ENCODE data around the gene STUM.

The STUM gene

DNA sequence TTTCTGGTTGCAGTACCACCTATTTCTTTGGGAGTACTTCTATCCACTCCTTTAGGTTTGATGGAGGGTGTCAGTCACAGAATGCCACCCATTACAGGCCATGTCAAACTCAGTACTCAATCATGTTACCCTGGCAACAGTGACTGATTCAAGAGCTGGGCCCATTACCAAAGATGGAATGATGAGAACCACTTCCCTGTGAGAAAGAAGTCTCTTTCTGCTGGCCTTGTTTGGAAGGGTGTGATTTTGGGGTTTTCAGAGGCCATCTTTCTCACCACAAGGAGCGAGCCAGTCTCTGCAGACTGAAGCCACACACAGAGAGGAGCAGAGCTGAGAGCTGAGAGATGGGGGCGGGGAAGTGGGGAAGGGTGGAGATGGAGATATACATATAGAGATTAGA lies 13.9 kb upstream of the STUM start:
- DNase-seq: no peak

DNA sequence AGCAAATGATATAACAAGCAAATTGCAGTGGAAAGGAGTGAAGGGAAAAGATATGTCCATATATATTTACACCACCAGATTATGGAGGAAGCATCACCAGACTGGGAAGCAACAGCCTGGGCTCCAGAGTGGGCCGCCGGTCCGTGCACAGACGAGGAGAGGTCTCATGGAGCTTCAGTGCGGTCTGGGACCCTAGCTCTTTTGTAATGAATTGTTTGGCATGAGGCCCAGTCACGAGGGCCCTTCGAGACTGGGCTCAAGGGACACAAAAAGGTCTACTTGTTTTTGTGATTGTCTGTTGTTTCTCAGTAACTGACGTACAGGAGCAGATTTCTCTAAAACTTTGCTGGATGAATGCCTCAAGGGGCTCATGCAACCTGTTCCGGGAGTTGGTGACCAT lies 12.9 kb upstream of the STUM start:
- DNase-seq: no peak

DNA sequence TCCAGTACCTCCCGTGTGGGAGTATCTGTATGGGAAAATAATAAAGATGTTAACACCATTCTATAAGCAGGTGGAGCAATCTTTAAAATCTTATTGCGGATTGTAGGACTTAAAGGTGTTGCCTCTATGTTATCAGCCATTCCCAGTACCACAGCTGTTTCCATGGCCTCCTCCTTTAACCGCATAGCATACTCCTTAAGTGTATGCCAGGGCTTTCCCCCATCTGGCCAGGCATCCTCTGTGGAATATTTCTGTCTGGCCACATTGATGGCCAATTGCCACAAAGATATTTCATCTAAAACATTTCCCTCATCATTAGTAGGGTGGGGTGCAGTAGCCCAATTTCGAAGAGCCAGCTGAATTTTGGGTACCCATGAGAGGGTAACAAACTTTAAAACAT lies 7.3 kb upstream of the STUM start:
- DNase-seq: no peak

DNA sequence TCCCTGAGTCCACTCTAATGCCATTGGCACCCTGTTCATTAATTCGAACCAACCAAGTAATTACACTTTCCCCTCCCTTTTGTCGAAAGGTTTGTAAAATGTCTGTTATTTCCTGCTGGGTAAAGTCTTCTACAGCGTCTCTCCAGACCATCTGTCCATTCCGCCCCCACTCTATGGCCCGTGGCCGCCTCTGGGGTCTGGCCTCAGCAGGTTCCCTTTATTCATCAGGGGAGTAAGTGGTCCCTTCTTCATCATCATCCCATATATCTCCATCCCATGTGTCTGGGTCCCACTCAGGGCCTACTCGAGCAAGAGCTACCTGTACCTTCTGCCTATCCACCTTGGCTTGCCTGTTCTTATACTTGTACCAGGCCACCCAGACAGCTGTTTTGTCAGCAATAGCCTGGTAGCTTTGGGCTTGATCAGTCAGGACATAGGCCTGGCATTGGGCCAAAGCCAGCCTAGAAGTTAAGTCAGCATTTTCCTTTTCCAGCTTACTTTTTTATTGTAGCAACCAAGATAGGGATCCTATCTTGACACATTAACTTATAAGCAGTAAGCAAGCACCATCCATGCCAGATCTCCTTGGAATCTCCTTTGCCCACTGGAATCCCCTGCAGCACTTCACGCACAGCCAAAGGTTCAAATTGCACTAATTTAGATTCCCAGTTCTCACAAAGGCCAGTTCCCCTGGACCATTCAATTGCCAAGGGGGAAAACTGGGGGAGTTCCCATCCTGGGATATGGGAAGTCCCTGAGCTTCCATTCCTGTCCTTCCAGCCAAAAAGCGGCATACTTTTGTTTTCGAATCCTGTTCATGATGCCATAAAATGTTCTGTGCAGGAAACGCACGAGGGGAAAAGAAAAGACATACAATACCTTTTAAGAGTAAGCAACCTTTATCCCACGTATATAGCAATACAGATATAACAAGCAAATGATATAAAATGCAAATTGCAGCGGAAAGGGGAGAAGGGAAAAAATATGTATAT lies 6.6 kb upstream of the STUM start:
- no peak for DNase-seq

DNA sequence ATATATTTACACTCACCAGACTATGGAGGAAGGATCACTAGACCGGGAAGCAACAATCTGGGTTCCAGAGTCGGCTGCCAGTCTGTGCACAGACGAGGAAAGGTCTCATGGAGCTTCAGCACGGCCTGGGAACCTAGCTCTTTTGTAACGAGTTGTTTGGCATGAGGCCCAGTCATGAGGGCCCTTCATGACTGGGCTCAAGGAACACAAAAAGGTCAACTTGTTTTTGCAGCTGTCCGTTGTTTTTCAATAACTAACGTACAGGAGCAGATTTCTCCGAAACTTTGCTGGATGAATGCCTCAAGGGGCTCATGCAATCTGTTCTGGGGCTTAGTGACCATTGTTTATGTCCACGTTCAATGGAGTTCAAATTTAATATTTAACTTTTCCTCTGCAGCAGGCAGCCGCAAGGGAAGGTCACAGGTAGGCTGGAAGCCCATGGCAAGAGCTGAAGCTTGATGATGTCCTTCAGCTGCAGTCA lies 5.9 kb upstream of the STUM start:
- DNase-seq: no peak

DNA sequence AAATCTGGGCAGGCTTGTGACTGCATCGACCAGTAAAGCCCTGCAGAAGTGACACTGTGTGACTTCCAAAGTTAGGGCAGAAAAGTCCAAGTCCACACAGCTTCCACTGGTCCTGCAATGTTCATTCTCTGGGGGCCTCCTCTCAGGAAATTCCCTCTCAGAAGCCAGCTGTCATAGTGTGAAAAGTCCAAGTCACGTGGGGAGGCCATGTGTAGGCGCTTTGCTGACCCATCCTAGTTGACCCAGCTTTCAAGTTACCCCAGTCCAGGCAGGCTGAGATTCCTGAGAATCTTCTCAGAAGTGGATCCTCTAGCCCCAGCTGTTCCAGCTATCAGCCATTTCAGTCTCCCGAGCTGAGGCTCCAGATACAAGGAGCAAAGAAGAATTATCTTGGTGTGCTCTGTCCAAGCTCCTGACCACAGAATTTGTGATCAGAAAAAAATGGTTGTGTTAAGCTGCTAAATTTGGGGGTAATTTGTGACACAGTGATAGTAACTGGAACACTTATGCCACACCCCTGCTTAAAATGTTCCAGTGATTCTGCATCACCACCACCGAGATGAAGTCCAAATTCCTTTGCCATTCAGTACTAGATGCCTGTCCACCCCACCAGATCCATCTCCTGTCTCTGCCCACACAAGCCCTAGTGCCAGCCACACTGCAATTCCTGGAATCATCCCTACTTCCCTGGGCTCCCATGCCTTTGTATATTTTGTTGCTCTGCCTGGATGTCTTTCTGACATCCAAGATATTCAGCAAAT lies 2.5 kb upstream of the STUM start:
- no peak for DNase-seq

DNA sequence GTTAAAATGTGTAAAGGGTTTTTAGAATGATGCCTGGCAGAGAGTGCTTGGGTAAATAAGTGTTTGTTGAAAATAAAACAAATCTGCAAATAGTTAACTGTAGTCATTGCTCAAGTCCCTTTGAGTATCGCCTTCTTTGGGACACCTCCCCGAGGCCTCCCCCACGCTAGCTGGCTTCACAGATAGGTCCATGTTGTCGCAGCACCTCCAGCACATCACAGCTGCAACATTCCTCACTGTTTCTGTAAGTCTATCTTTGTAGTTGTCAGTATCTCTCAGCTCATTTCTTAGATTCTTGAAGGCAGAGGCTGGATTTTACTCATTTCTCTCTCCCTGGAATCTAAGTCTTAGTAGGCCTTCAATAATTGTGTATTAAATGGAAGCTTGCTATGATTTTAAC lies 1.6 kb upstream of the STUM start:
- DNase-seq: no peak

DNA sequence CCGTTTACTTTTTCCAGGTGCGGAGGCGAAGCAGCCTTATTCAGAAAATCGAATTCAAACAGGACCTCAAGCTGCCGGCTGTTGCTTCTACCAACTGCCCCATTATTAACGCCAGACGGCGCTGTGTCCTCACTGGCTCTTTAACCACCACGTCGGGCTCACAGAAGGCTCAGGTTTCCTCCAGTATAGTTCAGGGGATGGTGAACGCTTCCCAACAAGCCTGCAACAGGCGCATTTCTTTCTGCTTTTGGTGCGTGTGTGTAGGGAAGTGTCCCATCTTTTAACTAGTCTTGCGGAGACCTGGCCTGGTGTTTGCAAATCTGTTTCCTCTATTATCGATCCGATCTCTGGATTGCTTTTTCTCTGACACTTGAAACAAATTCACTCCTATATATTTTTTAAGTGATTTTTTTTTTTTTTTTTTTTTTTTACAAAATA lies 791 bp upstream of the STUM start:
- peak; percentile 26 to 59 for DNase-seq

DNA sequence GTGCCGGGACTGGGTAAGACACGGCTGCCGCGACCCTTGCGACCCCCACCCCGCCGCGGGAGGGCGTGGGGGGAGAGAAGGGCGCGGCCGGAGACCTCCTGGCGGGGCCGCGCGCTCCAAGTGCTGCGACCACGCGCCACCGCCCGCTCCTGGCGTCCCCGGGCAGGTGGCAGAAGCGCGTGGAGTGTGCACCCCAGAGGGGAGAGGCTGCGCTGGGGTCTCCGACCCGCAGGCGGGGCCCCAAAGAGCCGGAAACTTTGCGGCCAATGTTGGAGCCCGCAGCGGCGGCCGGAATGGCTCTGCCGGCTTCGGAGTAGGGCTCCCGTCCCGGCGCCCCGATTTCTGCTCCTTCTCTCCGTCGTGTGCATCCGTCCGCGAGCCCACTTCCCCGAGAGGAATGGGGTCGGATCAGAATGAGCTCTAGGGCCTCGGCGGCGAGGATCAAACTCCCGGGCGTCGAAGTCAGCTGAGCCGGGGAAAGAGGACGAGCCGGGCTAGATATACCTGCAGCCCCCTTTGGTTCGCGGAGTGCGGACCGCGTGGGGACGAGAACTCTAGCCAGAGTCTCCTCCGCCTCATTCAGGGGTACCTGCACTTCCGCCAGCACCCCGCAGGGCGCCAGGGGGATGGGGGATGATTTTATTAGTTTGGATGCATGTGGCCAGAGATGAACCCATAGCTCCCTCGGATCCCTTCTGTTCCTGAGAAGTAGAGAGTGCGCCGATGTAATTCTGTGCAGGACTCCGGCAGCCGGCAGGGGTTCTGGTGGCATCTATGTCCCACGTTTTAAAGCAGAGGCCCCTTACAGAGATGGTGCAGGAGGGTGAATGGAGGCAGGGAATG lies 751 bp downstream of the STUM start:
- DNase-seq: no peak

DNA sequence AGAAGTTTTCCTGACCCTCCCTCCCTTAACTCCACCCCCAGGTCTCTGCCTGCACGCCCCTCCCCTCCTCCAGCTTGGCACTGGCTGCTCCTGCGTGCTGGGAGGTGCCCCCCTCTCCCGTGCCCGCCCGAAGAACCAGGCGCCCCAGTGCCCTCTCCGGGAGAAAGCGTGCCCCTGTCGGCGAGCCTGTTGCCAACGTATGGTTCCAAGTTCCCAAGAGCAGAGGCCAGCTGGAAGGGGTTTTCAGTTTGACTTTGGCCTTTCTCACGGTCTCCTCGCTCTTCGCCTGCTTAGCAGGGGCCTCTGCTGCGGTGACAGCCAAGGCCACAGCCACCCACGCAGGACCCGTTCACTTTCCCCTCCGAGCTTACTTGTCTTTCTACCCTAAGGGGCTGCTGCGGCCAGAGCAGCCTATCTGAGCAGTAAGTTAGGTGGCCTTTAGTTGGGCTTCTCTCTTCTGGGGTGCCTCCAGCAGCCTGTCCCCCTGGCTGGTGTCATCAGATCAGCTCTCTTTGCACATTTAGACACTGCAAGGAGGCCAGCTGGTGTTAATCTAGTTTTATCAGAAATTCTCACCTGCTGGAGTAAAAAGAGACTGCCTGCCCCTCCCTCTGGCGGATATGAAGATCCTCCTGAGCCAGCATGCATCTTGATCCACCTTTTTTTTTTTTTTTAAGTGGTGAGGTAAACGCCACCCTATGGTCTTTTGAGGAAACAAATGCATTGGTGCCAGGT lies 1.5 kb downstream of the STUM start:
- no peak for DNase-seq

DNA sequence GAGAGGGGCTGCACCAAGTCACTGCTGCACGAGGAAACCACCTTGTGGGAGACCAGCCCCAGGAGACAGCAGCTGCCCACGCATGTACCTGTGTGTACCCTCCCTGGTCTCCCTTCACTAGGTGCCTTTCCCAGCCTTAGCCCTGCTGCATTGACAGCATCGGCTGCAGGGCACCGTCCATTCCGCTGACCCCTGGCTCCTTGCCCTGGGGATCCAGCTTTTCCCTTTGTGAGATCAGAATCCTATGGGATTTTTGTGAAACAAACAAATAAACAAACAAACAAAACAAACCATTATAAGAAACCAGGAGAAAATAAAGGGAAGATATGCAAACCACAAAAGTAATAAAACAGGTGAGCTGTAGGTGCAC lies 2.1 kb downstream of the STUM start:
- DNase-seq: no peak

DNA sequence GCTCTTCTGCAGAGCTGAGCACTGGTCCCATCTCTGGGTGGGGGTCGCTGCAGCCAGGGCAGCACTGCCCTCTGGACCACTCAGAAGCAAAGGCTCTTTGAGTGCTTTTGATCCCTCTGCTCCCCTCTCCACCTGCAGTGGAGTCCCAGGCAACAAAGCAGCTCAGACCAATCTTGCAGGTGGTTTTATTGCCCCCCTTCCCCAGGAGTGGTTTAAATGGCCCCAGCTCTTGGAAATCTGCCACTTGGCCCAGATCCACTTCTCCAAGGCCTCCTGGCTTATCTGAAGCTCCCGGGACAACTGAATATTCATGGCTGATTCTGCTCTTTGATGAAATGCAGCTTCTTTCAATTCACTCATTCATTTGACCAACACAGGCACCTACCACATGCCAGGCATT lies 2.7 kb downstream of the STUM start:
- no peak for DNase-seq

DNA sequence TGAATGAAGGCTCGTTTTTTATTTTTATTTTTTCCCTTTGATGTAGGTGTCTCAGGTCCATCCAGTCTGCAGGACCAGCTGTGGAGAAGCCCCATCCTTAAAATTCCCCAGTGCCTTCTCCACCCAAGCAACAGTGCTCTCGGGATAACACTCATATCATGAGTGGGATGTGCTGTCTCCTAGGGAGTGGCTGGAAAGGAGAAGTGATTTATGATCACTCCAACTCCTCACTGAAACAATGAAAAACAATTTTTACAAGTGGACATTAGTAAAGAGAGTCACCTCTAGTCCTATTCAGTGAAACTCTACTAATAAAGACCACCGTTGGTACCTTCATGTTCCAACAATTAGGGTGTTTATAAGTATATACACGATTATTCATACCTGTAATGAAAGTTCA lies 3.5 kb downstream of the STUM start:
- no peak for DNase-seq

DNA sequence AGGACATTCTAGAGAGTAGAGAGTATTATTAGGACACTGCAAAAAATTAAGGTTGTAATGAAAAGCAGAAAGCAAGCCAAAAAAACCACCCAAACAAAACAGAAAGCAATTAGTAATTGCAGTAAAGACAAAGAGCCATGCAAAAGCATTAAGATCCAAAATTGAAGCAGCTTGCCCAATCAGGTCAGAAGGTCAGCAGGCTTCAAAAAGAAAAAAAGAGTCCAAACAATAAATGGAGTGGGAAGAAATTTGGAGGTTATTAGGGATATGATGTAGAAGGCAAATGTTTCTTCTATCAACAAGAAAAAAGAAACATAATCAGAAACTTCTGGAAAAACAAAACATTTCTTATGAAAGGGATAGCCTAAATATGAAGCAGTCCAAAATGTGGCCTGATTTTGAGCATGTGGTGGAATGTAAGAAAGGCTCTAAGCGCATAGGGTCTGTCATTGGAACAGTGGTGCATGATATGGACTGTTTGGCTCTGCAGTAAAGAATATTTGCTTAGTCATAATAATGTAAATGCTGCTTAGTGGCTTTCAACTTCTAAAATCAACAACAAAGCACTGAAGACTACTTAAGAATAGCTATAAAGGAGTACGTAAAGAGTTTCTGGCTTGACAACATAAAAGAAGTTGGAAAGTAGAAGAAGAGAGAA lies 4.8 kb downstream of the STUM start:
- no peak for DNase-seq

DNA sequence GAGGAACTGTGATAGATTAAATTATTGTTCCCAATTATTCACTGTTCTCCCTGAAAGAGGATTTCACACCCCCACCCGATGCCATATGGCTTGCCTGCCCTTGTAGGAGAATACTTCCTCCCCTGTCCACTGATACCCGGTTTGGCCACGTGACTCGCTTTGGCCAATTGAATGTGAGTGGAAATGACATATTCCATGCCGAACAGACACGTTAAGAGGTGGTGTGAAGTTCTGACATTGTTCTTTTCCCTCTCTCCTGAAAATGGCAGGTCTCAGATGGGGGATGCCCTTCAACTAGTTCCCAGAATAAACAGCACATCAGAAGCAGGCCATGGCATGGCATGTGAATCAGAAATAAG lies 5.3 kb downstream of the STUM start:
- DNase-seq: no peak

DNA sequence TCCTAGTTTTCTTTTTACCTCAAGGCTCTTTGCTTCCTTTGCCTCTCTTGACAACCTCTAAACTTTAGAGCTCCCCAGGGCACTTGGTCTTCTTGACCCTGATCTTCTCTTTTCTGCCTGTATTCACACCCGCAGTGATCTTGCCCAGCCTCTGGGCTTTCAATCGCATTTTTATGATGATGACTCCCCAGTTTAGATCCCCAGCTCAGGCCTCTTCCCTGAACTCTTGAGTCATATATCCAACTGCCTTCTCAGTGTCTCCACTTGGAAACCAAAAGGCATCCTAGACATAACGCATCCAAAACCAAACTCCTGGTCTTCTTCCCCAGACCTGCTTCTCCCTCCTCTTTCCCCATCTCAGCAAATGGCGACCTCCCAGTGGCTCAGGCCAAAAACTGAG lies 6.5 kb downstream of the STUM start:
- DNase-seq: no peak

DNA sequence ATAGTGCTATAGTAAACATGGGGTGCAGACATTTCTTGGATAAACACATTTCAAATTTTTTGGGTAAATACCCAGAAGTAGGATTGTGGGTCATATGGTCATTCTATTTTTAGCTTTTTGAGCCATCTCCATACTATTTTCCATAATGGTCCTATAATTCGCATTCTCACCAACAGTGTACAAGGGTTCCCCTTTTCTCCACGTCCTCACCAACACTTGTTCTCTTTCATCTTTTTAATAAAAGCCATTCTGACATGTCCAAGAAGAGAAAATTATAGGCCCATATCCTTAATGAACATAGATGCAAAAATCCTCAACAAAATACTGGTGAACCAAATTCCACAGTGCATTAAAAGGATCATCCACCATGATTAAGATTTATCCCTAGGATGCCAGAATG lies 8.9 kb downstream of the STUM start:
- no peak for DNase-seq

DNA sequence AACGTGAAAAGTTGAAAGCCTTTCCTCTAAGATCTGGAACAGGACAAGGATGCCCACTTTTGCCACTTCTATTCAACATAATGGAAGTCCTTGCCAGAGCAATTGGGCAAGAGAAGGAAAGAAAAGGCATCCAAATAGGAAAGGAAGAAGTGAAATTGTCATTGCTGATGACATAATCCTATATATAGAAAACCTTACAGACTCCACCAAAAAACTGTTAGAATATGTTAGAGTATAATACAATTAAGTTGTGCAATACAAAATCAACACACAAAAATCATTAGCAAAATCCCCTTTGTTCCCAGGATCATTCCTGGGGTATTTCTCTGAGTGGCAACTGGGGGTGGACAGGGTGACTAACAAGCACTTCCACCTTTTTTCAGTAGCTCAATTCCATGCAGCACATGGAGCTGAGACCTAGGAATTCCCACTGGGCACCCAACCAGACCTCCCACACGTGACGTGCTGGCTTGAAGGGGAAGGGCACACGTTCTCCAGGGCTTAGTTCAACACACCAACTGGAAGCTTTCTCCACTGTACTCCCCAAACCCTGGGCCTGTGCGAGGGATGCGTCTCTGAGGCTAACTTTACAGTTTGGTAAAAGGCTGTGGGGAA lies 9.6 kb downstream of the STUM start:
- no peak for DNase-seq

DNA sequence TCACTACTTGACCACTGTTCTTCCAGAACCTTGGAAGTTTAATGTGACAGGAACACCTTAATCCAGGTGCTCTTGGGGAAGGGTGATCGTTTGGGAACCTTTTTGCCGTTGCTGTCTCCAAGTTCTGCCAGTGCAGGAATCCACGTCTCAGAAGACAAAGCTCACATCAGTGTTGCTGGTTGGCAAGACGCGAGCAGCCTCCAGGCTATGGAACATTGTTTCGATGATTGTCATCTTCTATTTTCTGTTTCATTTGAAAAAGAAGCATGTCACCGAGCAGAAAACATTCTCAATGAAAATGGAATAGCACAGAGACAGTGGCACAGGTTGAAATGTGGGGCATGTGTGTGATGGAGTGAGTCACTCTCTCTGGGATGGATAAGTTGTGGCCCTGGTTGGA lies 11.7 kb downstream of the STUM start:
- no peak for DNase-seq

DNA sequence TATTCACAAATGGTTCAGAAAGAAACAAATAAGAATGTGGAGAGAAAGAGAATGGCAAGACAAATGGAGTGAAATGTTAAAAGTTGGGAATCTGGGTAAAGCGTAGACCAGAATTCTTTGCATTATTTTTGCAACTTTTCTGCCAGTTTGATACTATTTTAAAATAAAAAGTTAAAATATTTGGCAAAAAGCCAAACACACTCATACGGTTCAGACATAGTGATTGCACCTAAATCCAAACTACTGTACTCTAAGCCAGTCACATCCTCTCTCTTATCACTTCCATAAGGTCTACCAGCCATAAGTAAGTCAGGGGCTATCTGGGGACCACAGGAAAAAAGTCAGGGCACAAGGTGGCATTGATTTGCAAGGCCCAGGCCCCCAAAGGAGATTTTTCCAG lies 14.4 kb downstream of the STUM start:
- no peak for DNase-seq

DNA sequence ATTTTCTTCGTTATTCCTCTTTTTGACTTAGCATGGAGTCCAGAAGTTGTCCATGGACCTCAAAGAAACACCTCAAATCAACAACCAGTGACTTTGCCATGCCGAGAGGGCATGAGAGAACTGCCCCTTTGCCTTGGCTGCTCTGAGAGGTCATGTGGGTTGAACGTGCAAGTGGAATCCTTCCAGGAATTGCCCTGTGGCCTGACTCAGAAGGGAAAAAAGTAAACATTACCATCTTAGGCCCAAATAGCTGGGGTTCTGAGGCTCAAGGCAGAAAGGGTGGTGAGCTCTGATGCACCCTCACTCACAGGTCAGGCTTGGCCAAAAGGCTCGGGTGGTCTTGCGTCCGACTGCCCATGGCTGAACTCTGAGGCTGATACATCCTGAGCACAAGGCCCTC lies 15.1 kb downstream of the STUM start:
- DNase-seq: no peak

DNA sequence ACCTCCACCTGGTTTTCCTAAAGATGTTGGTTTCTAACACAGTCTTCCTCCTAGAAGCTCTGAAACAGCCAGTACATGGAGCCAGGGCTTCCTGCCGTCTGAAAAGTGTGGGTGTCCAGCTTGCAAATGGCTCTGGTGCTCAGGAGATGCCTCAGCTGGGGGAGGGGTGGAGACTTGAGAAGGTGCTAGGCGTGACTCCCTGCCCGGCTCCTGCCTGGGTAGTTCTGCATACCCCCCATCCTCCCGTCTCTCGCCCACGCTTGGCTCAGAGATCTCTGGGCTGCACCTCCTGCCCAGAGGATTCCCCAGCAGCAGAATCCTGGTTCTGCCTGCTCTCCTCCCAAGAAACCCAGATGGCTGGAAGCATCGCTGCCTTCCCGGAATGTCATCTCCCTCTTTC lies 16.9 kb downstream of the STUM start:
- no peak for DNase-seq

Data from bone marrow (tissue), 2 donors.